ENCODE measurements around the gene DHTKD1.
A peak's percentile ranks its signal among the peaks of the same experiment; 100 is the strongest.

Gene DHTKD1

DNA sequence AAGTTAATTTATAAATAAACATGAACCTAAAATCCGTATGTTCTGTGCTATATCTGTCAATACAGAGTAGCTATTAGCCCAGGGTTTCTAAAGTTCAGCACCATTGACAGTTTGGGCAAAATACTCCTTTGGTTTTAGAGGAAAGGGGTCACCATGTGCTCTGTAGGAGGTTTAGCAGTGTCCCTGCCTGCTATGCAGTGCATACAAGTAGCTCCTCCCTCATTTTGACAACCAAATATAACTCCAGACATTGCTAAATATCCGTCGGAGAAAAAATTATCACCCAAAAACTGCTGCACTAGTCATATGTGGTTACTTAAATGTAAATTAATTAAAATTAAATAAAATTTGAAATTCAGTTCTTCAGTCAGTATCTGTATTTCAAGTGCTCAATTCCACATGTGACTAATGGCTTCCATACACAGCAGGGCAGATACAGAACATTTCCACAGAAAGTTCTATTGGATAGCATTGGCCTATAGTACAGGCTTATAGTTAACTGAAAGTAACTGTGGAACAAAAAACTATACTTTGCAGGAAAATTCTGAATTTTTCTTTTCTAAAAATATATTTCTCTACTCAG, 32.6 kb upstream of the DHTKD1 start:
- Histone ChIP-seq H3K9me3 (ENCODE audit: low read depth, low read length) (no peaks in the 10 kb centered on the region), H3K36me3 (ENCODE audit: insufficient read depth, low read length) (no peaks in the 10 kb centered on the region; the same call in 1 of the 2 replicates), H3K27ac (no peak overlapping the region), H3K4me3 (no peak overlapping the region), H3K9ac (ENCODE audit: insufficient read length) (no peak overlapping the region)
- no peak for DNase-seq (ENCODE audit: low read depth, low spot score)
- TF ChIP-seq FOXP2 (optimal IDR thresholded peaks at IDR 0.05; ENCODE audit: control extremely low read depth, extremely low read length, insufficient read depth) (no peak), POLR2AphosphoS5 (IDR thresholded peaks at IDR 0.05; ENCODE audit: borderline replicate concordance, low read depth, low read length) (no peak), EZH2 (IDR thresholded peaks at IDR 0.05) (no peak)

DNA sequence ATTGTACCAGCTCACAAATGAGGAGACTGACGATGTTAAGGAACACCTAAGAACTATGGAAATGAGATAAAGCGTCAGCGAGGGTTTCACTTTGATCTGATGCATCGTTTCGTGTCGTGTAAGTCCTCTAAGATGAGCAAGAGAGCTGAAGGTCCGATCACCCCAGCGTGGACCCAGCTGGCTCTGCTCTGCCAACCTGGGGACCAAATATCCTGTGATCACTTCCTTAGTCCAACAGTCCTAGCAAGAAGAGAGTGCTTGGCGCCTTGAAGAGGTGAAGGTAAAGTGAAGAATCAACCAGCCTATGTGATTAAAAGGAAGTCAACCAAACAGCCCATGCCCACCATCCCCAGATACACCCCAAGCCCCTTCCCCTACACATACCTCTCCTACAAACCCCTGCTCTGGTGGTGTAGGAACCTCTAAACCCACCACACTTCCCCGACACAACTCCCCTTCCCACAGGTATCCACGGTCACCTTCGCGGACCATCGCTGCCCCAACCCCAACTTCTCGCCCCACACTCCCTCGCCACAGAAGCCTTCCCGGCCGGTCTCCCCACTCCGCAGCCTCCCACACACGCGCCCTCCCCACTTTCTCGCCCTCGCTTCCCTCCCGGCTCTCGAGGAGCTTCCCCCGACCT, 26.9 kb upstream of the DHTKD1 start:
- TF ChIP-seq FOXP2 (optimal IDR thresholded peaks at IDR 0.05; ENCODE audit: control extremely low read depth, extremely low read length, insufficient read depth) = no peak
- no peak for TF ChIP-seq EZH2 (IDR thresholded peaks at IDR 0.05)
- TF ChIP-seq POLR2AphosphoS5 (IDR thresholded peaks at IDR 0.05; ENCODE audit: borderline replicate concordance, low read depth, low read length) = no peak
- Histone ChIP-seq H3K36me3 (ENCODE audit: insufficient read depth, low read length) (no peaks in the 10 kb centered on the region), H3K27ac (peak overlapping the region; percentile 74; the same call in 1 of the 2 replicates), H3K9ac (ENCODE audit: insufficient read length) (peak overlapping the region; percentile 91), H3K4me3 (peak overlapping the region; percentile 80), H3K9me3 (ENCODE audit: low read depth, low read length) (no peaks in the 10 kb centered on the region)
- DNase-seq (ENCODE audit: low read depth, low spot score) = no peak

DNA sequence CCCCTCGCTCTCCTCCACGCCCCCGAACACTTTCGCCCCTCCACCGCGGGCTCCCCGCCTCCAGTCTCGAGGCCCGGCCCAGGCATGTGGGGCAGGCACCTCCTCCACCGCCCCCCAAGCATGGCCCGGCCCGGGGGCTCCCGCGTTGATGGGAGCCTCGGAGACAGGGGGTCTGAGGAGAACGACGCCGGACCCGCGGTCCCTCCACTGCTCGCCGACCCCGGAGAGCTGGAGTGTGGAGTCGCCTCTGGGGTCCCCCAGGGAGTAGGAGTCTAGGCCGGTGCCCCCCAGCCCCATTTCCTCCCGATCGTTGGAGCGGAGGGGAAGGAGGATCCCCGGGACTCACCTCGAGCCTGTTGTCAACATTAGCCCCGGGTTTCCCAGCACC, 26.4 kb upstream of the DHTKD1 start:
- Histone ChIP-seq H3K4me3 (peak overlapping the region; percentile 80), H3K9me3 (ENCODE audit: low read depth, low read length) (no peaks in the 10 kb centered on the region), H3K9ac (ENCODE audit: insufficient read length) (peak overlapping the region; percentile 91), H3K36me3 (ENCODE audit: insufficient read depth, low read length) (no peaks in the 10 kb centered on the region), H3K27ac (peak overlapping the region; percentile 74; the same call in 1 of the 2 replicates)
- TF ChIP-seq POLR2AphosphoS5 (IDR thresholded peaks at IDR 0.05; ENCODE audit: borderline replicate concordance, low read depth, low read length) = peak; percentile 45; the same call in 1 of the 2 replicates
- TF ChIP-seq EZH2 (IDR thresholded peaks at IDR 0.05) = no peak
- DNase-seq (ENCODE audit: low read depth, low spot score) = no peak

DNA sequence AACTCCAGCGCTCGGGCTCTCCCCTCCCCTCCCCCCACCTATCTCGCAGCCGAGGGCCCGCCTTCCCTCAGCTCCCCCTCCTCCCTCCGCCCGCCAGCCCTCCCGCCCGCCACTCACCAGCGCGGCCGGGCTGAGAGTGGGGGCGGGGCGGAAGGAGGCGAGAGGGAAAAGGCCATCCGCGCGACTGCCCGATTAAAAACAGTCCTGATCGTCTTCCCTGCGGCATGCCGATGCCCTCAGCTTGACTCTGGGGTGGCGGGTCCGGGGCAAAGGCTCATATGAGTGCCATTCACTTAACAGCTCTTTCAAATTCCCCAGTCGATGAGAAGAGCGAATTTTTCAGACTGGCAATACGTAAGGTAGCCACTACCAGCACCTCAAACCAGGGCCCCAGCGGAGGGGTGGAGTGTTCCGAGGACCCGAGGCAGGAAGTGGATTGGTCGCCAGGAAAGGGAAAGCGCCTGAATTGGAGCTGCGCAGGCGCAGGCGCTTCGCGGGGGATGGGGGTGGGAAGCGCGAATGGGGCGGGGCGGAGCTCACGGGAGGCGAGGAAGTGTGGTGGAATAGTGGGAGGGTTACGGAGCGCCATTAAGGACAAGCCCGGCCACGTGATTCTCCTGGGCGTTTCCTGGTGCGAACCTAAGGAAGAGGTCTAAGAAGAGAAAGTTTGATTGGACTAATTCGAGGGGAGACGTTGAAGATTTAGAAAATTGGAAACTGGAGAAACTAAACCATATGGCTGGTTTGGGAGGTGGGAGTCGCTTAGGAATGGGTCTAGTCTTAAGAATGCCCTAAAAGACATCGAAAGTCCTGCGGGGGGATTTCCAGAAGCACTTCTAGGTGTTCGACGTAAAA, 25.7 kb upstream of the DHTKD1 start, which contains the start of gene UPF2:
UPF2 (minus strand) TSS at position 13 of the 855 bp plus-strand sequence. CDS start 7,386 bp downstream, outside the sequence.
- peak; percentile 84 for DNase-seq (ENCODE audit: low read depth, low spot score)
- TF ChIP-seq POLR2AphosphoS5 (IDR thresholded peaks at IDR 0.05; ENCODE audit: borderline replicate concordance, low read depth, low read length) = peak; percentile 39; the same call in 1 of the 2 replicates
- TF ChIP-seq EZH2 (IDR thresholded peaks at IDR 0.05) = no peak
- peak; percentile 20 for TF ChIP-seq FOXP2 (optimal IDR thresholded peaks at IDR 0.05; ENCODE audit: control extremely low read depth, extremely low read length, insufficient read depth)
- peak within 1 kb of the TSS; percentile 98 for H3K27ac ChIP-seq

DNA sequence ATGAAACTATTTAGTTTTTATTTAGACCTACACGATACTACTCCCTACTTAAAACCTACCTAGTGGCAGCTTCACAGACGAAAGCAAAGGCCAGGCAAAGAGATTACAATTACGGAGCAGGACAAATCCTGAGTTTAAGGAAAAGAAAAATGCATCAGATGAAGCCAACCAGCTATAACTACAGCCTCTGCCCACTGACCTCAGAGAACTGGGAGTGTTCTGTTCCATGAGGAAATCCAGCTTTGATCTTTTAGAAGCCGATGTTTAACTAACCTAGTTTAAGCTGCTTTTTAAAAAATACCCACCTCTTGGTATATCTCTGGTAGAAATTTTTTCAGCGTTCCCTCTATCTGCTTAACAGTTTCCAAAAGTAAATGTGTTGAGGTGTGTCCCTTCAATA, 23.2 kb upstream of the DHTKD1 start:
- TF ChIP-seq FOXP2 (optimal IDR thresholded peaks at IDR 0.05; ENCODE audit: control extremely low read depth, extremely low read length, insufficient read depth) = no peak
- TF ChIP-seq POLR2AphosphoS5 (IDR thresholded peaks at IDR 0.05; ENCODE audit: borderline replicate concordance, low read depth, low read length) = no peak
- no peak for TF ChIP-seq EZH2 (IDR thresholded peaks at IDR 0.05)
- H3K9me3 ChIP-seq (ENCODE audit: low read depth, low read length) = no peaks in the 10 kb centered on the region
- no peaks in the 10 kb centered on the region for H3K36me3 ChIP-seq (ENCODE audit: insufficient read depth, low read length)
- no peak overlapping the region for H3K27ac ChIP-seq
- H3K4me3 ChIP-seq = no peak overlapping the region
- DNase-seq (ENCODE audit: low read depth, low spot score) = no peak
- H3K9ac ChIP-seq (ENCODE audit: insufficient read length) = no peak overlapping the region

More for the DNA sequence above, 25.7 kb upstream of the DHTKD1 start, which contains the start of gene UPF2:
- Histone ChIP-seq H3K36me3 (ENCODE audit: insufficient read depth, low read length) (no peaks in the 10 kb centered on the region), H3K9me3 (ENCODE audit: low read depth, low read length) (no peaks in the 10 kb centered on the region), H3K4me3 (peak within 1 kb of the TSS; percentile 80), H3K9ac (ENCODE audit: insufficient read length) (peak within 1 kb of the TSS; percentile 96)

DNA sequence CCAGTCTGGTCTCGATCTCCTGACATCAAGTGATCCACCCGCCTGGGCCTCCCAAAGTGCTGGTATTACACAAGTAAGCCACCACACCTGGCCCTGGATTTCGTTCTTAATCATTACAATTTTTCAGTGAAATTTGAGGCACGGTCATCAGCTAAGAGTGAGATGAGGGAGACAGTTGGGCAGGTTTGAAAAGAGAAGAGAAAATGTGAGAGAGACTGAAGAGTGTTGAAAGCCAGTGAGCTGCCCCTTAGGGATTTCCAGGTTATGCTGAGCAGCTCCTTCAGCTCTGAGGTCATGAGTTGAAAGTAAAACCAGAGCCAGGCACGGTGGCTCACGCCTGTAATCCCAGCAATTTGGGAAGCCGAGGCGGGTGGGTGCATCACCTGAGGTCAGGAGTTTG, 20.2 kb upstream of the DHTKD1 start:
- no peak for TF ChIP-seq POLR2AphosphoS5 (IDR thresholded peaks at IDR 0.05; ENCODE audit: borderline replicate concordance, low read depth, low read length)
- no peak for TF ChIP-seq EZH2 (IDR thresholded peaks at IDR 0.05)
- no peak for TF ChIP-seq FOXP2 (optimal IDR thresholded peaks at IDR 0.05; ENCODE audit: control extremely low read depth, extremely low read length, insufficient read depth)
- no peak overlapping the region for H3K4me3 ChIP-seq
- no peaks in the 10 kb centered on the region for H3K36me3 ChIP-seq (ENCODE audit: insufficient read depth, low read length)
- DNase-seq (ENCODE audit: low read depth, low spot score) = no peak
- H3K9ac ChIP-seq (ENCODE audit: insufficient read length) = no peak overlapping the region
- no peak overlapping the region for H3K27ac ChIP-seq
- H3K9me3 ChIP-seq (ENCODE audit: low read depth, low read length) = no peaks in the 10 kb centered on the region

GRCh38 chr10:12050528-12050927, 18.2 kb upstream of the DHTKD1 start:
- Histone ChIP-seq H3K4me3 (no peak overlapping the region), H3K36me3 (ENCODE audit: insufficient read depth, low read length) (no peaks in the 10 kb centered on the region), H3K9ac (ENCODE audit: insufficient read length) (no peak overlapping the region), H3K9me3 (ENCODE audit: low read depth, low read length) (no peaks in the 10 kb centered on the region), H3K27ac (no peak overlapping the region)
- TF ChIP-seq POLR2AphosphoS5 (IDR thresholded peaks at IDR 0.05; ENCODE audit: borderline replicate concordance, low read depth, low read length) = no peak
- no peak for TF ChIP-seq FOXP2 (optimal IDR thresholded peaks at IDR 0.05; ENCODE audit: control extremely low read depth, extremely low read length, insufficient read depth)
- no peak for TF ChIP-seq EZH2 (IDR thresholded peaks at IDR 0.05)
- no peak for DNase-seq (ENCODE audit: low read depth, low spot score)

- no peak for TF ChIP-seq EZH2 (IDR thresholded peaks at IDR 0.05)
- no peak for TF ChIP-seq POLR2AphosphoS5 (IDR thresholded peaks at IDR 0.05; ENCODE audit: borderline replicate concordance, low read depth, low read length)
- no peak for TF ChIP-seq FOXP2 (optimal IDR thresholded peaks at IDR 0.05; ENCODE audit: control extremely low read depth, extremely low read length, insufficient read depth)
- Histone ChIP-seq H3K9ac (ENCODE audit: insufficient read length) (no peak overlapping the region), H3K4me3 (no peak overlapping the region), H3K27ac (no peak overlapping the region), H3K9me3 (ENCODE audit: low read depth, low read length) (no peaks in the 10 kb centered on the region), H3K36me3 (ENCODE audit: insufficient read depth, low read length) (no peaks in the 10 kb centered on the region)
- DNase-seq (ENCODE audit: low read depth, low spot score) = no peak
These were observed 17.5 kb upstream of the DHTKD1 start for GRCh38 chr10:12051241-12051640.
